GM21786 (cell line): Measurements from ENCODE around the gene TPR.
"Not testable (repeated sequence)": the region's sequence is repeated elsewhere in the genome, so short reads cannot be mapped to it uniquely, and the experiment has no call there.

Source experiments
- ATAC-seq: cut with Tn5 transposase; IDR thresholded peaks from one replicate; pipeline ENCODE4 v1.9.1; 2021; ENCODE audit not compliant: unreplicated experiment

TPR gene

DNA sequence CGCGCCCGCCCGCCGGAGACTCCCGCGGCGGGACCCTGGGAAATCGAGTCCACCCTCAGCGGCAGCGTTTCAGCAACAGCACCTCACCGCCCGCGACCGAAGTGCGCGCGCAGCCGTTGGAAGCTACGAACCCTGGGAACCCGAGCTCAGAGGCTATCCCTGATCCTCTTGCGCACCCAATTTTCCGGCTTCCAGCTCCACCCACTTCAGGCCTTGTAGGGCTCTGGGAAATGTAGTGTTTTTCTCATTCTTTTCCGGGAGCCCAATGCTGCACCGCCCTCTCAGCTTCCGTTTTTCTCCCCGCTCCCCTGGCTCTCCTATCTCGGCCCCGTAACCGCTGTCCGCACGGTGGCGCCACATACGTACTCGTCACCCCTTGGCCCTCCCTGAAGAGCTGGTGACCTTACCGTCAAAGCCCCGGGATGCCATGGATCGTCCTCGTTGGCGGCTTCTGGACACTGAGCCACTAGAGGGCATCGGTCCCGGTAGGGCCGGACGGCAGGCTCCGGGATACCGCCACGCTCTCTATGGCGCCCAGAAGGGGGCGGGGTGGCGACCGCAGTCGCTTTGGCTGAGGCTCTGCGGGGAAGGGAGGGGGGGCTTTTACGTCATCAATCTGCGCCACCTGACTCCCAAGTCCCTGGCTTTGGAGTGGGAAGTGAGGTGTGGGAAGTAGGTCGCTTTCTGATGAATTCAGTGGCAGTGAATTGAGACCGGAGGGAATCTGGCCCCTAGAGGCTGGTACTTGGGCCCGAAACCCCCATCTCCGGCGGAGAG is at the start of gene TPR, which contains the start of gene ODR4:
TSS of gene TPR (minus strand) at position 102 of the 777 bp plus-strand sequence. CDS start 225 bp downstream, outside the sequence.
TSS of gene ODR4 (plus strand) at position 687 of the 777 bp plus-strand sequence. CDS start 3,948 bp downstream, outside the sequence.
- peak; percentile 88 for ATAC-seq

DNA sequence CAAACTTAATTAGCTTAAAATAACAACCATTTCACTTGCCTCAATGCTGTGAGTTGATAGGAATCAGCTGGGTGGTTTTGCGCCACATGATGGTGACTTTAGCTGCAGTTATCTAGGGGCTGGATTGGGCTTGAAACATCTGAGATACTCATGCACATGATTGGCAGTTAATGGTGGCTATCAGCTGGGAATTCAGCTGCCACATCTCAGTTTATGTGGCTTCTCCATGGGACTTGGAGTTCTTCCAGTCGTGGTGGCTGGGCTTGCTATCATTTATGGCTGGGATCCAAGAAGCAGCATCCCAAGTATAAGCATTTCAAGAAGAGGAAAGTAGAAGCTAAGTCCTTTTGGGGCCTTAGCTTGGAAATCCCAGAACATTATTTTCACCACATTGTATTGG is 49.5 kb upstream of the TPR start:
- no peak for ATAC-seq

DNA sequence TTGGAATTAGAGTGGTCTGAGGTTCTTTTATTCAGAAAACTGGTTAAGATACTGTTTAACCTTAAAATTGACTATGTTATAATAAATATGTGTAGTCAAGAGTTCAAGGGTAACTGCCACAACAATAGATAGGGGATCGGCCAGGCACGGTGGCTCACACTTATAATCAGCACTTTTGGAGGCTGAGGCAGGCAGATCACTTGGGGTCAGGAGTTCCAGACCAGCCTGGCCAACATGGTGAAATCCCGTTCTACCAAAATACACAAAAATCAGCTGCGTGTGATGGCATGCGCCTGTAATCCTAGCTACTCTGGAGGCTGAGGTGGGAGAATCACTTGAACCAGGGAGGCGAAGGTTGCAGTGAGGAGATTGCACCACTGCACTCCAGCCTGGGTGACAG is 46.4 kb upstream of the TPR start:
- no peak for ATAC-seq

DNA sequence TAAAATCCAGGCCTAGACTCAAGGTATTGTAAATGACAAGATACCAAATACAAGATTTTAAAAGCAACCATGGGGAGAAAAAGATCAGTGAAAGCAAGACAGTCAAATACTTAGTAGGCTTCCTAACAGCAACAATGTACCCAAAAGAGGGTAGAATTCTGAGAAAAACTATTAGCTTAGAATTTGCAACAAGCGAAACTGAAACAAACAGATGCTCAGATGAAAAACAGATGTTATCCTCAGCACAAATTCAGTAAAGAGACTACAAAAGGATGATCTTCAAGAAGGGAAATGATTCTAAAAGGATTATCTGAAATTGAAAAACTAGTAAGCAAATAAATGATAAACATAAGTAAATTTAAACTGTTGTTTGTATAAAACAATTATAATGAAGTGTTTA is 45.9 kb upstream of the TPR start:
- peak; percentile 99 for ATAC-seq

DNA sequence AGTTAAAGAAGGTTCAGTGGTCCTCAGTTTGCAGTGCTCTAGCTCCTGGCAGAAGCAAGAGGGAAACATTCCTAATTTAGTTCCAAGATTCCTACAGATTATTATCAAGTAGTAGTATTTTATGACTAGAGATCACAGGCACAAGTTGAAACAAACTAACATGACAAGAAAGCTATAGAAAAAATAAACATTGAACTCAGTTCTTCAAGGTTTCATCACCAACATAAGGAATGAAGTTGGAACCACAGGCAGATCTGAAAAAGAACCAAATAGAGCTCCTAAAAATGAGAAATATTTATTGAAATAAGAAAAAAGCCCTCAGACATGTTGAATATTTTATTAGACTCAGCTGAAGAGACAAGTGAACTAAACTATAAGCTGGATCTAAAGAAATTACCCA is 45.3 kb upstream of the TPR start:
- no peak for ATAC-seq

DNA sequence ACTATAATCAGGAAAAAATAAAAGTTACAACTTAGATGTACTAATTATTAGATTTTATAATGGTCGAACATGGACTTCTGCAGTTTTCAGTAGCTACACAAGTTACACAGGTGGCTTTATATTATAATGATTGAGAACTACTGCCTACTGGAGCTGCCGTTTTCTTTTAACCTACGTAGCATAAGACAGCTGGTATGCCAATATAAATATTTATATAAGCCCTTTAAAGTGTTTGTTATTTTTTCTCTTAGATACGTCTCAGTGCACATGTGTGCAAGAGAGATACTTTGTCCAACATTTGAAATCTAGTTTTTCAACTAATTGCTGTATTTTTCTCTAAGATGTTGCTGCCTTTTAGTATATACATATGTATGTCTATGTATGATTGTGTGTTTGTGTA is 43.5 kb upstream of the TPR start:
- ATAC-seq, result no peak

DNA sequence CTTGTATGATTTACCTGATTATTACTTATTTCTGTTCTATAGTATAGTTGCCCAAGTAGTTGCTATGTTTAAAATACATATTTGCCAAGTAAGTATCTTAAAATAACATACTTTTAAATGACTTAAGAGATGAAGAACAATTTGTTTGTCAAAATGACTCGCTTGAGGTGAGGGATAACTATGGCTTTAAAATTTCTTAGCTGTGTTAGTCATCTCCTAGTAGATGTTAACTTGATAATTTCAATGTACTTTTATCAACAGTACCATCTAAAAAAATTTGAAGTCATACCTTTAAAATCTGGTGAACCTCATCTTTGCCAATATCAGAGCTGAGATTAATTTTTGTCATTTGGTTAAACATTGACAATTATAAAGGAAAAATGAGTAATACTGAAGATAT is 38.3 kb upstream of the TPR start:
- ATAC-seq, result no peak

DNA sequence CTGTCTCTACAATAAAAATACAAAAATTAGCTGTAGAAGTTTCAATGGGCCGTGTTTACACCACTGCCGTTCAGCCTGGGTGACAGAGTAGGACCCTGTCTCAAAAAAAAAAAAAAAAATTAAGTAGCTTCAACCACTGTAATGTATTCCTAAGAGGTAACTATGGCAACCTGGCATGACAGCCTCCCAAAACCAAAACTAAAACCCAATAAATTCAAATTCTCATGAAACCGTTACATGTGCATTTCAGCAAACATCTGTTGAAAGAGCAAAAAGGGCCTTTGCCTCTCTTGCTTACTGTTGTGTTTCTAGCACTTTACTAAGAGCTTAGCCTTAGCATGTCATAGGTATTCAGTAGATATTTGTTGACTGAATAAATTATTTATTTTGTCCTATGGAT is 34.0 kb upstream of the TPR start:
- ATAC-seq, result peak; percentile 42

DNA sequence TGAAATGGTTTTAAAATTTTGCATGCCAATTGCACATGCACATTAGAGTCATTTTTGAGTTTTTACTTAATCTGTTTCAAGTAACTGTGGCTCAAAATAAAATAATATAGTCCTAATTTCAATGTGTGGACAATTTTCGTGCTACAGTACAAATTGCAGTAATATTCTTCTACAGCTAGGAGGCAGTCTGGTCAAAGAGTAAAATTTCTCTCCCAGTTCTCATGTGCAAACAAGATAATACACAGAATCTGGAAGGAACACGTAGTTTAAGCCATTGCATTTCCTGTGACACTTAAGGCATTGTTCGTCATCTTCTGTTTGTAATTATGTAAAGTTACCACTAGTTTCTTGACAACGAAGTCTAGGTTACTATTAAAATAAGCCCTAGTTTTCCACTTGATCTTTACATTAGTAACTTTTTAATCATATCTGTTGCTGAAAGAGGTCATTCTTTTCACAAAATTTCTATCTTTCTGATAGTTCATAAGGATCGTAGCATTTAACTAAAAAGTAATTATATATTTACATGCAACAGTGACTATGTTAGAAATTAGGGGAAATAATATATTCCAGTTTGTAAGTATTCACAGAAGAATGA is 29.5 kb upstream of the TPR start:
- no peak for ATAC-seq

DNA sequence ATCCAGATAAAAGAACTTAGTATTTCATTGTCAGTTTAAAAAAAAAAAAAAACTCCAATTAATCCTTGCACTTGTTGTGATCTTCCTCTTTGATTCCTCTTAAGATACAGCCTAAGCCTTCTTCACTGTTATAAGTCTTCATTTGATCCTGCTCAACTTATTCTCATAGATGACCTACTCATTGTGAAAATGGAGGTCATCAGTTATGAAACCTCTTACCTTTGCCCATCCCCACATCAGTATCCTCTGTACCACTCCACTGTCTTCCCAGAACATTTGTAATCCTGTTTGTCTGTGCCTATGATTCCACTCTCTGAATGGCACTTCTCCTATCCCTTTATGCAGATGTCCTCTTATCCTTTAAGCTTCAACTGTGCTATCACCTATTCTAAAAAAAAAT is 28.6 kb upstream of the TPR start:
- ATAC-seq, result no peak

DNA sequence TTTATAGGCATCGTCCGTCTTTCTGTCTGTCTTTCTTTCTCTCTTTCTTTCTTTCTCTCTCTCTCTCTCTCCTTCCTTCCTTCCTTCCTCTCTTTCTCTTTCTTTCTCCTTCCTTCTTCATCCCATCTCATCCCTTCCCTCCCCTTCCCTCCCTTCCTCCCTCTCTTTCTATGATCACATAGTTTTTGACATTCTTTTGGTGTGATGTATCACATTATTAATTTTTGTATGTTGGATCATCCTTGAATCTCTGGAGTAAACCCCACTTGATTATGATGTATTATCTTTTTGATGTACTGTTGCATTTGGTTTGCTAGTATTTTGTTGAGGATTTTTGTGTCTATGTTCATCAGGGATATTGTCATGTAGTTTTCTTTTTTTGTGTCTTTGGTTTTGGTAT is 26.4 kb upstream of the TPR start:
- ATAC-seq, result not testable (repeated sequence)

DNA sequence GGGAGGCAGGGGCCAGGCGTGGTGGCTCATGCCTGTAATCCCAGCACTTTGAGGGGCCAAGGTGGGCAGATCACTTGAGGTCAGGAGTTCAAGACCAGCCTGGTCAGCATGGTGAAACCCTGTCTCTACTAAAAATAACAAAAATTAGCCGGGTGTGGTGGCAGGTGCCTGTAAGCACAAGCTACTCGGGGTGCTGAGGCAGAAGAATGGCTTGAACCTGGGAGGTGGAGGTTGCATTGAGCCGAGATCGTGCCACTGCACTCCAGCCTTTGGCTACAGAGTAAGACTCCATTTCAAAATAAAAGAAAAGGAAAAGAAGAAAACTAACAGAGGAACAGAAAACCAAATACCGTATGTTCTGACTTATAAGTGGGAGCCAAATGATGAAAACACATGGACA is 17.7 kb upstream of the TPR start:
- ATAC-seq, result not testable (repeated sequence)

DNA sequence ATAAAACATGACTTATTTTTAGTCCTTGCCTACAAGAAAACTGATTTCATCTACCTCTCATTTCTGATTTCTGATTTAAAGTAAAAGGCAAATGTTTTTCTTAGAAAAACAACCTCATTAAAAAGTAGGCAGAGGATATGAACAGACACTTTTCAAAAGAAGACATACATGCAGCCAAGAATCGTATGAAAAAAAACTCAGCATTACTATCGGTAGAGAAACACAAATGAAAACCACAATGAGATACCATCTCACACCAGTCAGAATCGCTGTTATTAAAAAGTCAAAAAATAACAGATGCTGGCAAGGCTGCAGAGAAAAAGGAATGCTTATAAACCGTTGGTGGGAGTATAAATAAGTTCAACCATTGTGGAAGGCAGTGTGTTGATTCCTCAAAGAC is 16.8 kb upstream of the TPR start:
- no peak for ATAC-seq

DNA sequence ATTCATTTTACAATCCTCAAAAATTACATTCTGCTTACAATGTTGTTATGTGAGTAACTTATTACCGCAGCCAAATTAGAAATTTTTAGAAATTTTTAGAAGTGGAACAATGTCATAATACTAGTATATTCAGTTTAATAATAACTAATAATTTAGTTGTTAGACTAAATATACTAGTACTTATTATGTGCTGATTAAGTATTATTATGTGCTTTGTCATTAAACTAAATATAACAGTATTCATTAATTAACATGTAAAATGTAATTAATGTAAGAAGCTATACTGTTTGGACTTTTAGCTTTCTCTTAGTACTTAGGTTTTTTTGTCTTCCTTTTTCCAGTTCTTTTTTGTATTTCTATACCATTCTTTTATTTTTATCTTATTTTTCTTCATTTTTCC is 15.9 kb upstream of the TPR start:
- ATAC-seq, result no peak

DNA sequence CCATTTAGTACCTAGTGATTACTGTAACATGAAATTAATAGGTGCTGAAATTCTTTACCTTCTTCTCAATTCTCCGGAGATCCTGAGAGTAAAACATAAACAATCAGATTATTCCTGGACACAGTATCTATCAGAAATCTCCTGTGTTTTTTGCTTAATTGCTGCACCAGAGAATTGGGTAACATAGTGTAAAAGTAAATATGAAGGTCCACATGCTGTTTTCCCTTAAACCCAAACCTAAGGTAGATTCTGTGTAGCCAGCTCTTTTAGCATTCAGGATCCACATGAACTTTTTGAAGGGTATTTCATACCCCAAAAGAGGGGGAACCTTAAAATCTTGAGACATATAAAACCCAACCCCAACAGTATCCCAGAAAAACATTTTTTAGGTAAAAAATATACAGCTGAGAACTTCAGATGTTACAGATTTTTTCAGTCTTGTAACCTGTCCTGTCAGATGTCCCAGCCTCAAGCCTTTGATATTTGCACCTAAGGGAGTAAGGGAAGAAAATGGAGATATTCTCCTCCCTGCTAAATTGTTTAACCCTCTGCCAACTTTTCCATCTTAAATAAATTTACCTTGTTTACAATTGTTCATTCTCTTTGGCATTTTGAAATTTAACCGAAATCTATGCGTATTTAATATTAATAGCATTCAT is 11.8 kb upstream of the TPR start:
- ATAC-seq, result no peak

DNA sequence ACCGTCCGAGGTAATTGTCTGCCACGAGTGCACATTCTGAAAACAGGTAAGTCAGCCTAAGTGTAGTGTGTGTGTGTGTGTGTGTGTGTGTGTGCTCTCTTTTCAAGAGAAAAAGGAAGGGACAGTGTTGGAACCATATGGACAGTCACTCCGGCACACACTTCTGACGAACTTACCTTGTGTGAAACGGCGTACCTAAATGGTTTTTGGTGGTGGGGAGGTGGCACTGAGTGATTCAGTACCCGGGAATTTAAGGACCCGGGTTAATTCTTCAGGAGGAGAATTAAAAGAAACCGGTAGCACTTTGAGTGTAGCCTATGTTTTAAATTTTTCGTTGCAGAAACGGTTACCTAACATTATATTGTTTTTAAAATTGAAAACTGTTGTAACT is 871 bp upstream of the TPR start:
- ATAC-seq, result no peak

DNA sequence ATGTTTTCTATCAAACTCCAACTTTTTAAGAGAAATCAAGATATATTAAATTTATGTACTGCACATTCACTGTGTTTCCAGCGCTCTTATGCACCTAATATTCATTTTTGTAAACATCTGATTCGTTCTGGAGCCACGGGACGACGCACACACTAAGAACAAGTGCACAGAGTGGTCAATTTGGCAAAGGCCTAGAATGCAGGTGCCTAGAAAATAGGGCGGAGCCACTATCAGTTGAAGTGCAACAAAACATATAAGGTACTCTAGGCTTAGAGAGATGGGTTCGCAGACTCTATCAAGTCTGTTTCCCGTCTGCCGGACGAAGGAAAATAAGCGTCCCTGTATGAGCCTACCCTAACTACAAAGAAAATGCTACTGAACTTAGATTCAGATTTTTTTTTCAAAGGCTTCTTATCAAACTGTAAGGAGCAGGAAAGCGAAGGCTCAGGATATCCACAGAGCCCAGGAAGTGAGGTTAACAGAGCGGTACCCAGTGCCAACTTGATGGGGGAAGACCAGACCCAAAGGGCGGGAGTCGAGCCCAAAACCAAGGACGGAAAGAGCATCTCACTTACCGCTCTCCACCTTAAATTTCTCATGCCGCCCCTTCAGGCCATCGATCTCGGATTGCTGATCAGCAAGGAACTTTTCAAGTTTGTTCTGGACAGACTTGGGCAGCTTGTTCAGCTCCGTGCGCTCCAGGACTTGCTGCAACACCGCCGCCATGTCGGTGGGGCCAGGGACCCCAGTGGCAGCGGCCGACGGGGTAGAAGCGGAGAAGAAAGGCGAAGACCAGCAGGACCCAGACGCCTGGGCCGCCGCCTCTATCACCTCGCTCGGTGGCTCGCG is 526 bp downstream of the TPR start:
- peak; percentile 26 for ATAC-seq

DNA sequence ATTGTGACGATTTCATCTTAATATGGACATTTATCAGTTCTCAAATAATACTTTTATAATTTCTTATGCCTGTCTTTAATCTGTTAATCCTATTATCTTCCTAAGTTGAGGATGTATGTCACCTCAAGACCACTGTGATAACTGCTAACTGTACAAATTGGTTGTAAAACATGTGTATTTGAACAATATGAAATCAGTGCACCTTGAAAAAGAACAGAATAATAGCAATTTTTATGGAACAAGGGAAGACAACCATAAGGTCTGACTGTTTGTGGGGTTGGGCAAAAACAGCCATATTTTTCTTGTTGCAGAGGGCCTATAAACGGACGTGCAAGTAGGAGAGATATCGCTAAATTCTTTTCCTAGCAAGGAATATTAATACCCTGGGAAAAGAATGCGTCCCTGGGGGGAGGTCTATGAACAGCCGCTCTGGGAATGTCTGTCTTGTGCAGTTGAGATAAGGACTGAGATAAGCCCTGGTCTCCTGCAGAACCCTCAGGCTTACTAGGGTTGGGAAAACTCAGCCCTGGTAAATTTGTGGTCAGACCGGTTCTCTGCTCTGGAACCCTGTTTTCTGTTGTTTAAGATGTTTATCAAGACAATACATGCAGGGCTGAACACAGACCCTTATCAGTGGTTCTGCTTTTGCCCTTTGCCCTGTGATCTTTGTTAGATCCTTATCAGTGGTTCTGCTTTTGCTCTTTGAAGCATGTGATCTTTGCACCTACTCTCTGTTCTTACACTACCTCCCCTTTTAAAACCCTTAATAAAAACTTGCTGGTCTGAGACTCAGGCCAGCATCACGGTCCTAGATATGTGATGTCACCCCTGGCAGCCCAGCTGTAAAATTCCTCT is 27.0 kb downstream of the TPR start:
- not testable (repeated sequence) for ATAC-seq

DNA sequence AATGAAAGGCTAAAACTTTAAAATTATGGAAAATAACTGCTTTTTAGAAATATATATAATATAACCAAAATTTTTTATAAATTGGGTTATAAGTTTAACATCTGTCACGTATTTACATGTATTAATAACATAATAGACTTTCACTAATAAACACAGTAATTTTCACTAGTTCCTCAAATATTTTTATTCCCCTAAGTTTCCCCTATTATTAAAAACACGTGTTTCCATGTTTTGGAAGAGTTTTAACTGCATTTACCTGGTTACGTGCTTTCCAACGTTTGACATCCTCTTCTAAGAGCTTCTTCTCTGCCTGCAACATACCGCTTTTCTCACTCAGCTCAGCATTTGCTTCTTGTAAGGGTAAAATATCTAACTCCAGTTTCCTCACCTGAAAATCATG is 34.3 kb downstream of the TPR start:
- ATAC-seq, result no peak

DNA sequence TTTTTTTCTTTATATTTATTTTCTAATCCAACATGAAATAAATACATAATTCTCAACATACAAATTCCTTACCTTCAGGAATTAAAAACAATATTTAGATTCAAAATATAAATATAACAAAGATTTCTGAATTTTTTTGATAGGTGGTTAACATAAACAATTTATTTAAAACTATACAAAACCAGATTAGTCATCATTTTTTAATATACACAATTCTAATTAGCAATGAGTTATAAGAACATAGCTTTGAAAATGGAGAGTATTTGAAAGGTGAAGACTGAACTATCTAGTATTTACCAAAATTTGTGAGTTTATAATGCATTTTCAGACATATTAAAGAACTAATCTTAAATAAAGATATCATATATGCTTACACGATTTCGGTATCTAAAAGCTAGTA is 37.5 kb downstream of the TPR start:
- ATAC-seq, result no peak
